ENCODE measurements around the gene CACNA1I. TPM values are rescaled to one million over a fixed set of nuclear protein-coding genes. Genes with fewer than 3 reads are reported as not detected.

The CACNA1I gene
- total RNA-seq, 3 donors from 2014 or later, result 0.05 to 0.14 (median 0.08) TPM

GRCh38 chr22:39661501-39661841 is 90.9 kb downstream of the CACNA1I start:
- H3K27me3 Mint-ChIP-seq (ENCODE audit: low read depth), result peaks cover 9% of the 10 kb centered on the region
- DNase-seq, result no peak
- H3K4me1 Mint-ChIP-seq (ENCODE audit: low read depth), result peaks cover 52% of the 10 kb centered on the region
- peaks cover 4% of the 10 kb centered on the region for H3K36me3 Mint-ChIP-seq (ENCODE audit: insufficient read depth)
- H3K4me3 Mint-ChIP-seq, result peak overlapping the region; percentile 67
- no peaks in the 10 kb centered on the region for H3K9me3 Mint-ChIP-seq
- ATAC-seq, result no peak

GRCh38 chr22:39661842-39662685 is 91.5 kb downstream of the CACNA1I start:
- peak; percentile 78 to 81 for ATAC-seq
- Mint-ChIP-seq H3K36me3 (ENCODE audit: insufficient read depth) (peaks cover 5% of the 10 kb centered on the region), H3K27me3 (ENCODE audit: low read depth) (peaks cover 9% of the 10 kb centered on the region), H3K9me3 (no peaks in the 10 kb centered on the region), H3K4me1 (ENCODE audit: low read depth) (peaks cover 50% of the 10 kb centered on the region), H3K4me3 (peak overlapping the region; percentile 71)
- peak; percentile 72 for DNase-seq

DNA sequence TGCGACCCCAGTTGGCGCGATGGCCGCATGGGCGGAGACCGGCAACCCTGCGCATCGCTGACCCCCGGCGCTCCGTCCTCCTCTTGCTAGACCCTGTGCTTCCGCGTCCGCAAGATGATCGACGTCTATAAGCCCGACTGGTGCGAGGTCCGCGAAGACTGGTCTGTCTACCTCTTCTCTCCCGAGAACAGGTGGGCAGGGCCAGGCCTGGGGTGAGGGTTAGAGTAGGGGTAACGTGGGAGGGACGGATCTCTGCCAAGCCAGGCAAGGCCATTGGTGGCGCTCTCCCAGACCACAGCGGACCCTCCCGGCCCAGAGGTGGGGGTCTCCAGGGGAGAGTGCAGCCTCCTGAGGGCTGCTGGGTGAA is 92.1 kb downstream of the CACNA1I start:
- peaks cover 6% of the 10 kb centered on the region for H3K36me3 Mint-ChIP-seq (ENCODE audit: insufficient read depth)
- ATAC-seq (no peak), DNase-seq (no peak)
- H3K4me1 Mint-ChIP-seq (ENCODE audit: low read depth), result peaks cover 44% of the 10 kb centered on the region
- H3K9me3 Mint-ChIP-seq, result no peaks in the 10 kb centered on the region
- peak overlapping the region; percentile 65 for H3K4me3 Mint-ChIP-seq
- peaks cover 9% of the 10 kb centered on the region for H3K27me3 Mint-ChIP-seq (ENCODE audit: low read depth)

- ATAC-seq (no peak), DNase-seq (no peak)
- no peaks in the 10 kb centered on the region for H3K9me3 Mint-ChIP-seq
- H3K27me3 Mint-ChIP-seq (ENCODE audit: low read depth), result peaks cover 9% of the 10 kb centered on the region
- peaks cover 12% of the 10 kb centered on the region for H3K36me3 Mint-ChIP-seq (ENCODE audit: insufficient read depth)
- H3K4me1 Mint-ChIP-seq (ENCODE audit: low read depth), result peaks cover 33% of the 10 kb centered on the region
- peak overlapping the region; percentile 29 for H3K4me3 Mint-ChIP-seq
Measured at GRCh38 chr22:39663751-39664150, 93.2 kb downstream of the CACNA1I start.

DNA sequence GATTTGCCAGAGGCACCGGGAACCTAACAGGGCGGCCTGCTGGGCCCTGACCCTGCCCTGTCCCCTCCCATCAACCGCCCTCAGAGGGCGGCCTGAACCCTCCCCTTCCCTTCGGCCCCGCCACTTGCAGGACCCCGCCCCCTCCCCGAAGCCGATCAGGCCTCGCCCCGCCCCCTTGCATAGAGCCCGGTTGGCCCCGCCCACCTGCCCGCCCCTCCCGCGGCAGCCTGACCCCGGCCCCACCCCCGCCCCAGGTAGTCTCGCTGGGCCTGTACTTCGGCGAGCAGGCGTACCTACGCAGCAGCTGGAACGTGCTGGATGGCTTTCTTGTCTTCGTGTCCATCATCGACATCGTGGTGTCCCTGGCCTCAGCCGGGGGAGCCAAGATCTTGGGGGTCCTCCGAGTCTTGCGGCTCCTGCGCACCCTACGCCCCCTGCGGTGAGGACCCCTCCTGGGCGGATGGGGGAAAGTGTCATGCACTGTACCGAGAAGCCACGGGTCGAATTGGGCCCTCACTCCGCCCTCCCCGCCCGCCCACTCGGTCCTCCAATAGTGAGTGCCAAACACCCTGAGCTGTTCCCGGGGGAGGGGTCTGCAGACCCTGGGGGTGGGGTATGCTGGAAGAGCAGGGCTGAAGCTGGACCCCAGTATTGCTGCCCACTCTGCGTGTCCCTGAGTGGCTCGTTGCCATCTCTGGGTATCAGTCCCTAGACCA is 94.1 kb downstream of the CACNA1I start:
- Mint-ChIP-seq H3K9me3 (no peaks in the 10 kb centered on the region), H3K27me3 (ENCODE audit: low read depth) (peaks cover 9% of the 10 kb centered on the region), H3K4me3 (no peak overlapping the region), H3K36me3 (ENCODE audit: insufficient read depth) (peaks cover 15% of the 10 kb centered on the region), H3K4me1 (ENCODE audit: low read depth) (peaks cover 24% of the 10 kb centered on the region)
- peak; percentile 37 for DNase-seq
- ATAC-seq, result no peak

GRCh38 chr22:39665229-39665628 is 94.7 kb downstream of the CACNA1I start:
- ATAC-seq (no peak), DNase-seq (no peak)
- peaks cover 15% of the 10 kb centered on the region for H3K36me3 Mint-ChIP-seq (ENCODE audit: insufficient read depth)
- H3K4me1 Mint-ChIP-seq (ENCODE audit: low read depth), result peaks cover 21% of the 10 kb centered on the region
- H3K9me3 Mint-ChIP-seq, result no peaks in the 10 kb centered on the region
- H3K4me3 Mint-ChIP-seq, result no peak overlapping the region
- H3K27me3 Mint-ChIP-seq (ENCODE audit: low read depth), result peaks cover 9% of the 10 kb centered on the region

DNA sequence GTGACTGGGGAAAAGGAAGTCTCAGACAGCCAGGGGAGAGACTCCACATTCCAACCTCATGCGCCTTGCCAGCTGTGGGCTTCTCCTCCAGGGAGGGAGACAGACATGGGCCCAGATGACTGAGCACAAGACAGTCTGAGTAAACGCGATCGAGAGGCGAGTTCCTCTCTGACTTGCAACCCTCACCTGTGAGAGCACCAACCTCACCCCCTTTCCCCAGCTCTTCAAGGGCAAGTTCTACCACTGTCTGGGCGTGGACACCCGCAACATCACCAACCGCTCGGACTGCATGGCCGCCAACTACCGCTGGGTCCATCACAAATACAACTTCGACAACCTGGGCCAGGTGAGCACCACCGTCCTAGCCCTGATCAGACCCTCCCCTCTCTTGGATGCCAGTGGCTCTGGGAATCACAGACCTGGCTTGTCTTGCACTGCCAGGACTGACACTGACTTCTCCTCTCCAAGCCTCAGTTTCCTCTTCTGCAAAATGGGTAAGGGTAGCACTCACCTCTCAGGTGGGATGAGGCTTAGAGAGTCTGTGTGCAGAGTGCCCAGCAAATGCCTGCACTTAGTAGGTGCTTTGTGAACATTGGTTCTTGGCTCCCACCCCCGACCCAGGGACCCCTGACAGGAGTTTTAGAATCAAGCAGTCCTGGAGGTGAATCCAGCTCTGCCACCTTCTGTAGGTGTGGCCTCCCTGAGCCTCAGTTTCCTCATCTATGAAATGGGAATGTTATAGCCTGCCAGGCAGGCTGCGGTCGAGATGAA is 95.3 kb downstream of the CACNA1I start:
- H3K36me3 Mint-ChIP-seq (ENCODE audit: insufficient read depth), result peaks cover 19% of the 10 kb centered on the region
- ATAC-seq, result no peak
- H3K4me1 Mint-ChIP-seq (ENCODE audit: low read depth), result peaks cover 21% of the 10 kb centered on the region
- peaks cover 9% of the 10 kb centered on the region for H3K27me3 Mint-ChIP-seq (ENCODE audit: low read depth)
- H3K4me3 Mint-ChIP-seq, result no peak overlapping the region
- peaks cover 4% of the 10 kb centered on the region for H3K9me3 Mint-ChIP-seq
- no peak for DNase-seq

- ATAC-seq (no peak), DNase-seq (no peak)
- H3K4me1 Mint-ChIP-seq (ENCODE audit: low read depth), result peaks cover 15% of the 10 kb centered on the region
- peaks cover 9% of the 10 kb centered on the region for H3K27me3 Mint-ChIP-seq (ENCODE audit: low read depth)
- H3K4me3 Mint-ChIP-seq, result no peak overlapping the region
- H3K36me3 Mint-ChIP-seq (ENCODE audit: insufficient read depth), result peaks cover 26% of the 10 kb centered on the region
- H3K9me3 Mint-ChIP-seq, result peaks cover 10% of the 10 kb centered on the region
Measured at GRCh38 chr22:39666495-39666894, 95.9 kb downstream of the CACNA1I start.

GRCh38 chr22:39666926-39667325 is 96.4 kb downstream of the CACNA1I start:
- peaks cover 9% of the 10 kb centered on the region for H3K27me3 Mint-ChIP-seq (ENCODE audit: low read depth)

DNA sequence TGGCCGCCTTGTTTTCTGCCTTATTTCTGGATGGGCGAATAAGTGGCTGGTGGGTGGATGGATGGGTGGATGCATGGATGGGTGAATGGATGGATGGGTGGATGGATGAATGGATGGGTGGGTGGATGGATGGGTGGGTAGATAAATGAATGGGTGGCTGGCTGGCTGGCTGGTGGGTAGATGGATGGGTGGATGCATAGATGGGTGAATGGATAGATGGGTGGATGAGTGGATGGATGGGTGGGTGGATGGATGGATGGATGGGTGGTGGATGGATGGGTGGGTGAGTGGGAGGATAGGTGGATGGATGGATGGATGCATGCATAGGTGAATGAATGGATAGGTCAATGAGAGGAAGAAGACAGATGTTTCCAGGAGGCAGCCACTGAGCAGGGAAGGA is 98.9 kb downstream of the CACNA1I start:
- Mint-ChIP-seq H3K4me3 (no peak overlapping the region), H3K4me1 (ENCODE audit: low read depth) (peaks cover 2% of the 10 kb centered on the region), H3K9me3 (peaks cover 18% of the 10 kb centered on the region), H3K36me3 (ENCODE audit: insufficient read depth) (peaks cover 46% of the 10 kb centered on the region), H3K27me3 (ENCODE audit: low read depth) (peaks cover 1% of the 10 kb centered on the region)
- ATAC-seq (no peak), DNase-seq (no peak)

More at GRCh38 chr22:39666926-39667325, 96.4 kb downstream of the CACNA1I start:
- H3K9me3 Mint-ChIP-seq, result peaks cover 15% of the 10 kb centered on the region
- H3K36me3 Mint-ChIP-seq (ENCODE audit: insufficient read depth), result peaks cover 30% of the 10 kb centered on the region
- ATAC-seq (no peak), DNase-seq (no peak)
- H3K4me1 Mint-ChIP-seq (ENCODE audit: low read depth), result peaks cover 14% of the 10 kb centered on the region
- no peak overlapping the region for H3K4me3 Mint-ChIP-seq

DNA sequence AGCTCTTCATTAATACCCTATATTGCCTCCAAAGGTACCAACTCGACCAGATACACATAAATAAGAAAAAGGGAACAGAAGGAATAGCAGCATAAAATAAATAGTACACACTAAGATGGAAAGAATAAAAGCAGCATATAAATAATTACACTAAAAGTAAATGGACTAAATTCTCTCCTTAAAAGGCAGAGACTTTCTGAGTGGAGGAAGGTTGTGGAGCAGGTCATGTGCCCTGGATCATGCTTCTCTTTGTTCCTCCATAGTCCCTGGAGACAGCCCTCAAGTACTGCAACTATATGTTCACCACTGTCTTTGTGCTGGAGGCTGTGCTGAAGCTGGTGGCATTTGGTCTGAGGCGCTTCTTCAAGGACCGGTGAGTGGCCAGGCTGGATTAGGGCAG is 101.4 kb downstream of the CACNA1I start:
- ATAC-seq (no peak), DNase-seq (no peak)
- H3K9me3 Mint-ChIP-seq, result peaks cover 18% of the 10 kb centered on the region
- H3K36me3 Mint-ChIP-seq (ENCODE audit: insufficient read depth), result peaks cover 42% of the 10 kb centered on the region
- no peaks in the 10 kb centered on the region for H3K4me1 Mint-ChIP-seq (ENCODE audit: low read depth)
- no peak overlapping the region for H3K4me3 Mint-ChIP-seq
- H3K27me3 Mint-ChIP-seq (ENCODE audit: low read depth), result no peaks in the 10 kb centered on the region

GRCh38 chr22:39674536-39674935 is 104.0 kb downstream of the CACNA1I start:
- no peaks in the 10 kb centered on the region for H3K4me1 Mint-ChIP-seq (ENCODE audit: low read depth)
- ATAC-seq (no peak), DNase-seq (no peak)
- peaks cover 32% of the 10 kb centered on the region for H3K36me3 Mint-ChIP-seq (ENCODE audit: insufficient read depth)
- H3K4me3 Mint-ChIP-seq, result no peak overlapping the region
- H3K9me3 Mint-ChIP-seq, result peaks cover 18% of the 10 kb centered on the region
- H3K27me3 Mint-ChIP-seq (ENCODE audit: low read depth), result no peaks in the 10 kb centered on the region

DNA sequence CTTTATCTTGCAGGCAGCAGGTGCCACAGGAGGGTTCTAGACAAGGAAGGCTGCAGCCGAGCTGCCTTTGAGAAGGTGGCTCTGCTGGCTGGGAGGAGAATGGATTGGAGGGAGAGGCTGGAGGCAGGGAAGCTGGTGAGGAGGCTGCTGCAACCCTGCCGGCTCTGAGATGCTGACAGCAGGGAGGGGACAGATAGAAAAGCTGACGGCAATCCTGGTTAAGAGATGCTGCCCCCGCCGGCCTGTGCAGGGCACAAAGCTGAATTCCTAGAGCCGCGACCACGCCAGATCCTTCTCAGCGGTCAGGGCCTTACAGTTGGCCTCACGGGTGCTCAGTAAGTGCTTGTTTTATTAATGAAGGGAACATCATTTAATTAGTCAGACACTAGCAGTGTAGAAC is 105.4 kb downstream of the CACNA1I start:
- Mint-ChIP-seq H3K4me3 (no peak overlapping the region), H3K9me3 (peaks cover 13% of the 10 kb centered on the region), H3K4me1 (ENCODE audit: low read depth) (no peaks in the 10 kb centered on the region), H3K36me3 (ENCODE audit: insufficient read depth) (peaks cover 26% of the 10 kb centered on the region), H3K27me3 (ENCODE audit: low read depth) (no peaks in the 10 kb centered on the region)
- ATAC-seq, result no peak
- DNase-seq, result no peak

DNA sequence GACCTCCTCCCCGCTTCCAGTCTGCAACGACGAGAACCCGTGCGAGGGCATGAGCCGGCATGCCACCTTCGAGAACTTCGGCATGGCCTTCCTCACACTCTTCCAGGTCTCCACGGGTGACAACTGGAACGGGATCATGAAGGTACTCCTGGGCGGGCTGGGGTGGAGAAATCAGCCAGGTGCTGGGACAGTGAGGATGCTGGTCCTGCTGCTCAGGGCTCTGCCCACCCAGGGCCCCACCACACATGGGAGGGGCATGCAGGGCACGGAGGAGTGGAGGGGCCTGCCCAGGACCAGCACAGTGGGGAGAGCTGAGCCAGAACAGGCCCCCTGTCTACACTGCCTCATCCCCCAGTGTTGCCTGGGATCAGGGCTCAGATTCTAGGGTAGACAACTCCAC is 107.4 kb downstream of the CACNA1I start:
- Mint-ChIP-seq H3K4me3 (no peak overlapping the region), H3K4me1 (ENCODE audit: low read depth) (no peaks in the 10 kb centered on the region), H3K27me3 (ENCODE audit: low read depth) (no peaks in the 10 kb centered on the region), H3K9me3 (no peaks in the 10 kb centered on the region), H3K36me3 (ENCODE audit: insufficient read depth) (peaks cover 23% of the 10 kb centered on the region)
- no peak for DNase-seq
- no peak for ATAC-seq
